ENCODE results near the gene PDE6A. TPM values are rescaled to one million over a fixed set of nuclear protein-coding genes. Genes with fewer than 3 reads are reported as not detected.
A peak's percentile ranks its signal among the peaks of the same experiment; 100 is the strongest.

The PDE6A gene
- total RNA-seq, 4 donors from 2014 or later = not detected

- Histone ChIP-seq H3K4me1 (peaks cover 70 to 76% (median 72%) of the 10 kb centered on the region in 4 donors), H3K27me3 (no peaks in the 10 kb centered on the region)
- WGBS = 39% methylated on average over 13 of the region's 16 CpGs
Observed at GRCh38 chr5:149824846-149825245, 119.7 kb downstream of the PDE6A start.

GRCh38 chr5:149824120-149824519, 120.5 kb downstream of the PDE6A start:
- intact Hi-C loops (cut with DNase I) = no loop called here
- H3K27ac ChIP-seq (replicated peaks in 1 of 4) = peak overlapping the region; percentile 87 to 96 (median 90)
- WGBS = 62% methylated on average over 7 of the region's 7 CpGs

More at GRCh38 chr5:149824846-149825245, 119.7 kb downstream of the PDE6A start:
- peaks cover 0 to 34% (median 6%) of the 10 kb centered on the region in 4 donors for H3K36me3 ChIP-seq
- TF ChIP-seq POLR2AphosphoS5 (IDR thresholded peaks at IDR 0.05) = peak; percentile 76 to 95
- TF ChIP-seq, protein P1, sequence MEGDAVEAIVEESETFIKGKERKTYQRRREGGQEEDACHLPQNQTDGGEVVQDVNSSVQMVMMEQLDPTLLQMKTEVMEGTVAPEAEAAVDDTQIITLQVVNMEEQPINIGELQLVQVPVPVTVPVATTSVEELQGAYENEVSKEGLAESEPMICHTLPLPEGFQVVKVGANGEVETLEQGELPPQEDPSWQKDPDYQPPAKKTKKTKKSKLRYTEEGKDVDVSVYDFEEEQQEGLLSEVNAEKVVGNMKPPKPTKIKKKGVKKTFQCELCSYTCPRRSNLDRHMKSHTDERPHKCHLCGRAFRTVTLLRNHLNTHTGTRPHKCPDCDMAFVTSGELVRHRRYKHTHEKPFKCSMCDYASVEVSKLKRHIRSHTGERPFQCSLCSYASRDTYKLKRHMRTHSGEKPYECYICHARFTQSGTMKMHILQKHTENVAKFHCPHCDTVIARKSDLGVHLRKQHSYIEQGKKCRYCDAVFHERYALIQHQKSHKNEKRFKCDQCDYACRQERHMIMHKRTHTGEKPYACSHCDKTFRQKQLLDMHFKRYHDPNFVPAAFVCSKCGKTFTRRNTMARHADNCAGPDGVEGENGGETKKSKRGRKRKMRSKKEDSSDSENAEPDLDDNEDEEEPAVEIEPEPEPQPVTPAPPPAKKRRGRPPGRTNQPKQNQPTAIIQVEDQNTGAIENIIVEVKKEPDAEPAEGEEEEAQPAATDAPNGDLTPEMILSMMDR (IDR thresholded peaks at IDR 0.05) = no peak
- H3K27ac ChIP-seq (replicated peaks in 1 of 4) = peak overlapping the region; percentile 87 to 96 (median 90)
- intact Hi-C loops (cut with DNase I) = loop anchor here (5.0 kb wide), 1 partner anchor 158 kb away; no protein-coding TSS in a partner anchor
- no peaks in the 10 kb centered on the region for H3K9me3 ChIP-seq
- DNase-seq (ENCODE audit: extremely low spot score) = no peak
- H3K4me3 ChIP-seq = no peak overlapping the region

GRCh38 chr5:149823375-149823774, 121.2 kb downstream of the PDE6A start:
- Histone ChIP-seq H3K36me3 (peaks cover 0 to 23% (median 6%) of the 10 kb centered on the region in 4 donors), H3K9me3 (no peaks in the 10 kb centered on the region), H3K4me1 (peaks cover 63 to 68% (median 65%) of the 10 kb centered on the region in 4 donors), H3K4me3 (no peak overlapping the region), H3K27ac (replicated peaks in 1 of 4) (peak overlapping the region; percentile 87 to 96 (median 90)), H3K27me3 (no peaks in the 10 kb centered on the region)
- no peak for DNase-seq (ENCODE audit: extremely low spot score)
- WGBS = 53% methylated on average over 5 of the region's 5 CpGs
- intact Hi-C loops (cut with DNase I) = no loop called here
- TF ChIP-seq EP300 (IDR thresholded peaks at IDR 0.05) (no peak), POLR2A (IDR thresholded peaks at IDR 0.05; ENCODE audit: low read depth) (no peak), POLR2AphosphoS5 (IDR thresholded peaks at IDR 0.05) (no peak)

More at GRCh38 chr5:149824120-149824519, 120.5 kb downstream of the PDE6A start:
- TF ChIP-seq EP300 (IDR thresholded peaks at IDR 0.05) (no peak), POLR2AphosphoS5 (IDR thresholded peaks at IDR 0.05) (no peak), POLR2A (IDR thresholded peaks at IDR 0.05; ENCODE audit: low read depth) (no peak)
- TF ChIP-seq, protein P1 (IDR thresholded peaks at IDR 0.05) = no peak
- Histone ChIP-seq H3K36me3 (peaks cover 0 to 29% (median 6%) of the 10 kb centered on the region in 4 donors), H3K9me3 (no peaks in the 10 kb centered on the region), H3K27me3 (no peaks in the 10 kb centered on the region), H3K4me1 (peaks cover 70 to 74% (median 71%) of the 10 kb centered on the region in 4 donors), H3K4me3 (no peak overlapping the region)
- no peak for DNase-seq (ENCODE audit: extremely low spot score)

GRCh38 chr5:149822301-149822700, 122.3 kb downstream of the PDE6A start:
- Histone ChIP-seq H3K36me3 (peaks cover 0 to 16% (median 6%) of the 10 kb centered on the region in 4 donors), H3K27ac (replicated peaks in 1 of 4) (peak overlapping the region in 2 of 4 donors; percentile 90 to 96), H3K9me3 (no peaks in the 10 kb centered on the region), H3K4me1 (peaks cover 52 to 59% (median 55%) of the 10 kb centered on the region in 4 donors), H3K4me3 (no peak overlapping the region), H3K27me3 (no peaks in the 10 kb centered on the region)
- WGBS = 96% methylated on average over 5 of the region's 5 CpGs
- TF ChIP-seq, protein P1 (IDR thresholded peaks at IDR 0.05) = no peak
- no peak for TF ChIP-seq EP300 (IDR thresholded peaks at IDR 0.05)
- no peak for TF ChIP-seq POLR2AphosphoS5 (IDR thresholded peaks at IDR 0.05)
- no peak for TF ChIP-seq POLR2A (IDR thresholded peaks at IDR 0.05; ENCODE audit: low read depth)
- no peak for DNase-seq (ENCODE audit: extremely low spot score)
- intact Hi-C loops (cut with DNase I) = no loop called here

GRCh38 chr5:149820536-149821510, 123.8 kb downstream of the PDE6A start:
- Histone ChIP-seq H3K4me1 (peaks cover 38 to 45% (median 42%) of the 10 kb centered on the region in 4 donors), H3K9me3 (no peaks in the 10 kb centered on the region), H3K27ac (replicated peaks in 1 of 4) (no peak overlapping the region), H3K4me3 (no peak overlapping the region), H3K36me3 (peaks cover 0 to 12% (median 5%) of the 10 kb centered on the region in 4 donors), H3K27me3 (no peaks in the 10 kb centered on the region)
- no peak for DNase-seq (ENCODE audit: extremely low spot score)
- WGBS = 92% methylated on average over 17 of the region's 17 CpGs
- TF ChIP-seq EP300 (IDR thresholded peaks at IDR 0.05) (no peak), POLR2AphosphoS5 (IDR thresholded peaks at IDR 0.05) (no peak), POLR2A (IDR thresholded peaks at IDR 0.05; ENCODE audit: low read depth) (no peak)
- TF ChIP-seq, protein P1 (IDR thresholded peaks at IDR 0.05) = no peak
- intact Hi-C loops (cut with DNase I) = no loop called here
